ENCODE measurements around the gene EP400.
A peak's percentile ranks its signal among the peaks of the same experiment; 100 is the strongest.
"Not testable (repeated sequence)": the region's sequence is repeated elsewhere in the genome, so short reads cannot be mapped to it uniquely, and the experiment has no call there.

EP400 gene

GRCh38 chr12:131948713-131949430 is 870 bp upstream of the EP400 start:
- DNase-seq = not testable (repeated sequence)

- DNase-seq = peak; percentile 13
Measured at GRCh38 chr12:131950182-131950913, 606 bp downstream of the EP400 start.

- DNase-seq = not testable (repeated sequence)
Measured at GRCh38 chr12:131953810-131954209, 4.1 kb downstream of the EP400 start.

- not testable (repeated sequence) for DNase-seq
Measured at GRCh38 chr12:131954460-131954859, 4.7 kb downstream of the EP400 start.

- no peak for DNase-seq
Measured at GRCh38 chr12:131959116-131959515, 9.4 kb downstream of the EP400 start.

GRCh38 chr12:131959641-131960589 is 10.2 kb downstream of the EP400 start:
- no peak for DNase-seq

- DNase-seq = not testable (repeated sequence)
Measured at GRCh38 chr12:131960590-131961325, 11.0 kb downstream of the EP400 start.

- DNase-seq = not testable (repeated sequence)
Measured at GRCh38 chr12:131961328-131961727, 11.6 kb downstream of the EP400 start.

GRCh38 chr12:131962069-131962468 is 12.3 kb downstream of the EP400 start:
- no peak for DNase-seq

- DNase-seq = no peak
Measured at GRCh38 chr12:131963381-131963780, 13.6 kb downstream of the EP400 start.

GRCh38 chr12:131965073-131965472 is 15.3 kb downstream of the EP400 start:
- DNase-seq = no peak

- no peak for DNase-seq
Measured at GRCh38 chr12:131971226-131971625, 21.5 kb downstream of the EP400 start.

- no peak for DNase-seq
Measured at GRCh38 chr12:131975228-131975627, 25.5 kb downstream of the EP400 start.

- no peak for DNase-seq
Measured at GRCh38 chr12:131979606-131980005, 29.9 kb downstream of the EP400 start.

- DNase-seq = no peak
Measured at GRCh38 chr12:131980263-131980662, 30.5 kb downstream of the EP400 start.

GRCh38 chr12:131981388-131981787 is 31.6 kb downstream of the EP400 start:
- DNase-seq = no peak

GRCh38 chr12:131982041-131982440 is 32.3 kb downstream of the EP400 start:
- no peak for DNase-seq

GRCh38 chr12:131983026-131983425 is 33.3 kb downstream of the EP400 start:
- no peak for DNase-seq

GRCh38 chr12:131983554-131983953 is 33.8 kb downstream of the EP400 start:
- DNase-seq = no peak

GRCh38 chr12:131984334-131984733 is 34.6 kb downstream of the EP400 start:
- DNase-seq = no peak

GRCh38 chr12:131985510-131985875 is 35.8 kb downstream of the EP400 start:
- not testable (repeated sequence) for DNase-seq

- no peak for DNase-seq
Measured at GRCh38 chr12:131986361-131986760, 36.6 kb downstream of the EP400 start.

GRCh38 chr12:131986910-131987309 is 37.2 kb downstream of the EP400 start:
- DNase-seq = no peak
